CD14-positive monocyte (primary cell): ENCODE results near the gene GNRHR. TPM values are rescaled to one million over a fixed set of nuclear protein-coding genes. Genes with fewer than 3 reads are reported as not detected.

Experiments used
- DNase-seq, 3 donors: peaks; one replicate each; pipeline ENCODE4 v3.0.0-alpha.2; 2011 to 2022
- H2AFZ ChIP-seq: 2 replicates; pipeline ENCODE4 v1.6.0; 2012; ENCODE audit warnings: mild to moderate bottlenecking, low read depth, low read length, inconsistent platforms; ENCODE audit not compliant: insufficient read depth, poor library complexity, severe bottlenecking
- H3K27ac ChIP-seq, 2 donors: 1 replicate in 1 of 2; 2 replicates in 1 of 2; pipeline ENCODE4 v1.5.1; 2012 to 2013; ENCODE audit warnings: low read length in 2 of 2, control low read depth in 1 of 2, inconsistent platforms in 1 of 2, low read depth in 1 of 2, mild to moderate bottlenecking in 1 of 2
- H3K27me3 ChIP-seq, 2 donors: one replicate each; pipeline versions ENCODE4 v1.6.0 to v1.6.1; 2011 to 2013; ENCODE audit warnings: low read length in 2 of 2; ENCODE audit not compliant: control insufficient read depth in 2 of 2, insufficient read depth in 2 of 2
- H3K36me3 ChIP-seq, 2 donors: replicated peaks in 1 of 2; 1 replicate in 1 of 2; 2 replicates in 1 of 2; pipeline versions ENCODE4 v1.5.1 to v1.6.1; 2012 to 2013; ENCODE audit warnings: low read length in 2 of 2, control low read depth in 1 of 2, inconsistent platforms in 1 of 2, mild to moderate bottlenecking in 1 of 2; ENCODE audit not compliant: insufficient read depth in 2 of 2, control insufficient read depth in 1 of 2
- H3K4me1 ChIP-seq, 2 donors: 1 replicate in 1 of 2; 2 replicates in 1 of 2; pipeline versions ENCODE4 v1.5.1 to v1.6.1; 2012 to 2013; ENCODE audit warnings: low read length in 2 of 2, control low read depth in 1 of 2, inconsistent platforms in 1 of 2, mild to moderate bottlenecking in 1 of 2, moderate library complexity in 1 of 2; ENCODE audit not compliant: insufficient read depth in 2 of 2, control insufficient read depth in 1 of 2
- H3K4me2 ChIP-seq: replicated peaks from 2 replicates; pipeline ENCODE3; 2012; ENCODE audit warnings: low read length, moderate library complexity, mild to moderate bottlenecking; ENCODE audit not compliant: poor library complexity, severe bottlenecking; ENCODE audit errors: extremely low read depth
- H3K4me3 ChIP-seq, 3 experiments: fragments of 200-600 bp in 1 of 3; sonication (generic) in 1 of 3; replicated peaks in 1 of 3; 1 replicate in 2 of 3; 2 replicates in 1 of 3; pipeline ENCODE4 v1.5.1; 2011 to 2013; ENCODE audit warnings: low read length in 3 of 3, mild to moderate bottlenecking in 3 of 3, control low read depth in 2 of 3, low read depth in 2 of 3, inconsistent platforms in 1 of 3, moderate library complexity in 1 of 3
- H3K79me2 ChIP-seq: 2 replicates; pipeline ENCODE4 v1.6.0; 2012; ENCODE audit warnings: mild to moderate bottlenecking, control low read depth, inconsistent platforms, low read length, moderate library complexity; ENCODE audit not compliant: insufficient read depth
- H3K9ac ChIP-seq: 2 replicates; pipeline ENCODE4 v1.6.0; 2017; ENCODE audit warnings: low read length, mild to moderate bottlenecking; ENCODE audit not compliant: insufficient read depth, poor library complexity, severe bottlenecking
- H3K9me3 ChIP-seq, 2 donors: replicated peaks in 1 of 2; 1 replicate in 1 of 2; 2 replicates in 1 of 2; pipeline versions ENCODE4 v1.5.1 to v1.6.1; 2012 to 2013; ENCODE audit warnings: low read length in 2 of 2, control low read depth in 1 of 2; ENCODE audit not compliant: control insufficient read depth in 1 of 2, insufficient read depth in 1 of 2
- H4K20me1 ChIP-seq: 2 replicates; pipeline ENCODE4 v1.6.0; 2012; ENCODE audit warnings: mild to moderate bottlenecking, low read length, control low read depth, moderate library complexity; ENCODE audit not compliant: insufficient read depth
- H3K27ac Mint-ChIP-seq, 7 donors: one replicate each; pipeline ENCODE4 v1.8.0; 2020; ENCODE audit warnings: mild to moderate bottlenecking in 7 of 7, mixed read lengths in 7 of 7, moderate library complexity in 6 of 7, inconsistent platforms in 2 of 7
- H3K27me3 Mint-ChIP-seq, 3 donors: one replicate each; pipeline ENCODE4 v1.8.0; 2021 to 2022; ENCODE audit warnings: low read depth in 3 of 3, mild to moderate bottlenecking in 3 of 3, mixed read lengths in 3 of 3, moderate library complexity in 3 of 3, inconsistent platforms in 1 of 3
- H3K36me3 Mint-ChIP-seq, 2 donors: one replicate each; pipeline ENCODE4 v1.8.0; 2020; ENCODE audit warnings: mixed read lengths in 2 of 2, inconsistent platforms in 1 of 2, mild to moderate bottlenecking in 1 of 2
- H3K4me1 Mint-ChIP-seq: one replicate; pipeline ENCODE4 v1.8.0; 2020; ENCODE audit warnings: mild to moderate bottlenecking, mixed read lengths
- H3K4me3 Mint-ChIP-seq, 2 donors: one replicate each; pipeline ENCODE4 v1.8.0; 2020; ENCODE audit warnings: mild to moderate bottlenecking in 2 of 2, mixed read lengths in 2 of 2, moderate library complexity in 1 of 2
- H3K9me3 Mint-ChIP-seq, 7 donors: one replicate each; pipeline ENCODE4 v1.8.0; 2020 to 2022; ENCODE audit warnings: mixed read lengths in 7 of 7, mild to moderate bottlenecking in 6 of 7, moderate library complexity in 6 of 7, inconsistent platforms in 2 of 7
- CTCF ChIP-seq: fragments of 200-600 bp; IDR thresholded peaks from one replicate; pipeline ENCODE4 v1.8.0; 2022; ENCODE audit warnings: antibody characterized with exemption, mild to moderate bottlenecking
- WGBS: methylation state at CpG from one replicate; pipeline ENCODE4 v1.1.5; 2013; ENCODE audit warnings: missing lambda C conversion rate; ENCODE audit not compliant: insufficient coverage; 5-methylcytosine and 5-hydroxymethylcytosine counted together
- intact Hi-C, 2 donors: fragments of 100-400 bp; cut with micrococcal nuclease; formaldehyde crosslinking; loops; one replicate each; pipeline versions ENCODE4 v1.15.0 to v1.15.1; 2023
- polyA plus RNA-seq, 3 donors: library from polyadenylated mRNA; depleted of rRNA in 1 of 3; unstranded in 2 of 3; stranded (reverse) in 1 of 3; fragments of 300-500 nt in 2 of 3; fragments of >200 nt in 1 of 3; fragmentation: Illumina TruSeq in 2 of 3; gene quantifications; 1 replicate in 2 of 3; 2 replicates in 1 of 3; pipeline ENCODE4 v1.2.3, GENCODE V29; 2012 to 2021

The GNRHR gene
- polyA plus RNA-seq, 3 donors = not detected

DNA sequence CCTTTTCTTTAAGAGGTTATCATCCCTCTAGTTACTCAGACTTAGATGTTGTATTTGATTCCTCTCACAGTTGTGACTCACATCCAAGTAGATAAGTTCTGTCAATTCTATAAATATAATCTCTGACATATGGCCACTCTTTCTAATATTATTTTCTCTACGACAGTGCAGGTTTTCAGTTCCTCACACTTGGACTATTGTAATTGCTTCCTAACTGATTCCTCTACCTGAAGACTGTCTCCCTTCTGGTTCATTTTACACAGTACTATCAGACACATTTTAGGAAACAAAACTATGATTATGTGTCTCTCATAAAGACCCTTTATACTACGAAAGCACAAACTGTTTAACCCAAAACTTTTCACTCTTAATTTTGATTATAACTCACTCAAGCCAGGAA is 31.3 kb upstream of the GNRHR start:
- H3K9me3 Mint-ChIP-seq = peaks cover 0 to 2% (median 0%) of the 10 kb centered on the region in 7 donors
- H3K36me3 ChIP-seq = no peaks in the 10 kb centered on the region
- H3K27me3 Mint-ChIP-seq = peaks cover 0 to 1% (median 0%) of the 10 kb centered on the region in 3 donors
- TF ChIP-seq CTCF = no peak
- no peak overlapping the region for H3K4me3 Mint-ChIP-seq
- no peak overlapping the region for H2AFZ ChIP-seq
- no peak overlapping the region for H3K4me2 ChIP-seq
- H3K27ac Mint-ChIP-seq = no peak overlapping the region
- no peak for DNase-seq
- H3K4me1 ChIP-seq = no peaks in the 10 kb centered on the region
- no peaks in the 10 kb centered on the region for H4K20me1 ChIP-seq
- 100% methylated on average over 1 of the region's 2 CpGs for WGBS
- intact Hi-C loops = no loop called here
- H3K36me3 Mint-ChIP-seq = no peaks in the 10 kb centered on the region
- H3K27ac ChIP-seq = no peak overlapping the region
- no peaks in the 10 kb centered on the region for H3K79me2 ChIP-seq
- no peak overlapping the region for H3K9ac ChIP-seq
- no peak overlapping the region for H3K4me3 ChIP-seq
- H3K27me3 ChIP-seq = no peaks in the 10 kb centered on the region
- no peaks in the 10 kb centered on the region for H3K9me3 ChIP-seq
- H3K4me1 Mint-ChIP-seq = no peaks in the 10 kb centered on the region

DNA sequence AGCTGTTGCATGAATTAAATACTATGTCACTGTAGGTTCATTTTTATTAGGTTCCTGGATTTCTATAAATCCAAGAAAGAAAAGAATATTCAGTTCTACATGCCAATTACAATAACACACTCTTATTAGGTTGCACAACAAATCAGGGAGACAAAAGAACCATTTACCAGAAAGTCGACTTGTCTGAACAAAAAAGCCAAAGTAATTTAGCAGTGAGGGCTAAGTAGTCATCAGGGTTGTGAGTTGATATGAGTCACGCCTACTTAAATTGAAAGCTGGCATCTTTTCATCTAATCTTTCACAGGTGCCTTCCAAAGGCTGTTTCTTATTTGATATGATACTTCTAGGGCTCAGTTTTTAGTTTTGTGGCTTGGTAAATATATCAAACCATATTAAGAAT is 25.4 kb upstream of the GNRHR start:
- H3K27ac Mint-ChIP-seq = no peak overlapping the region
- no CpG with 5 or more reads among the region's 2 CpGs for WGBS

More for the DNA sequence above, 25.4 kb upstream of the GNRHR start:
- H3K4me3 Mint-ChIP-seq = no peak overlapping the region
- H3K4me1 Mint-ChIP-seq = no peaks in the 10 kb centered on the region
- Histone ChIP-seq H3K9me3 (no peaks in the 10 kb centered on the region), H3K4me1 (no peaks in the 10 kb centered on the region), H4K20me1 (no peaks in the 10 kb centered on the region), H2AFZ (no peak overlapping the region), H3K4me3 (no peak overlapping the region), H3K4me2 (no peak overlapping the region), H3K79me2 (no peaks in the 10 kb centered on the region), H3K27me3 (no peaks in the 10 kb centered on the region), H3K9ac (no peak overlapping the region), H3K36me3 (no peaks in the 10 kb centered on the region), H3K27ac (no peak overlapping the region)
- intact Hi-C loops = no loop called here
- no peak for DNase-seq
- H3K27me3 Mint-ChIP-seq = no peaks in the 10 kb centered on the region
- H3K9me3 Mint-ChIP-seq = peaks cover 0 to 7% (median 2%) of the 10 kb centered on the region in 7 donors
- no peaks in the 10 kb centered on the region for H3K36me3 Mint-ChIP-seq
- TF ChIP-seq CTCF = no peak
